GM12878 (cell line): ENCODE results near the gene TAF7L. TPM values are rescaled to one million over a fixed set of nuclear protein-coding genes. Genes with fewer than 3 reads are reported as not detected.
A peak's percentile ranks its signal among the peaks of the same experiment; 100 is the strongest.

Source experiments
- ATAC-seq: fragments of 200-7000 bp; cut with Tn5 transposase; 3 replicates; pipeline ENCODE4 v1.9.1; 2020; ENCODE audit warnings: mild to moderate bottlenecking, moderate library complexity
- BruUV-seq: library from RNA; stranded (reverse); fragments of 400-500 nt; replicated peaks from 2 replicates; lab custom pipeline; 2021; lab: Mats Ljungman, UMichigan
- CTCF ChIA-PET: fragments of 300-600 bp; sonication (Branson Sonifier 250); formaldehyde crosslinking; extraction: SDS; loops from one replicate; lab custom pipeline; 2021; ENCODE audit warnings: inconsistent platforms; lab: Yijun Ruan, JAX
- POLR2A ChIA-PET: fragments of 350-600 bp; formaldehyde crosslinking; extraction: SDS; loops from one replicate; lab custom pipeline; 2021; ENCODE audit warnings: inconsistent platforms; lab: Charles Lee
- RAD21 ChIA-PET: fragments of 300-600 bp; sonication (Branson Sonifier 250); formaldehyde crosslinking; loops from one replicate; lab custom pipeline; 2023; ENCODE audit warnings: antibody characterized with exemption; ENCODE audit not compliant: unreplicated experiment; lab: Charles Lee
- SMC1A ChIA-PET: fragments of 300-600 bp; sonication (Branson Sonifier 250); formaldehyde crosslinking; loops from one replicate; lab custom pipeline; 2023; ENCODE audit not compliant: unreplicated experiment, uncharacterized antibody; lab: Charles Lee
- DNase-seq: peaks from one replicate; pipeline ENCODE4 v3.0.0-alpha.2; 2011; ENCODE audit warnings: low read depth, low spot score
- FAIRE-seq: peaks from 3 replicates; lab custom pipeline; 2011; peaks lifted over from hg19 to GRCh38; lab: Jason Lieb, UNC
- H2AFZ ChIP-seq: 2 replicates; pipeline ENCODE4 v1.6.0; 2011; ENCODE audit warnings: low read depth, low read length, control low read depth; ENCODE audit not compliant: control insufficient read depth
- H3K27ac ChIP-seq: 2 replicates; pipeline ENCODE4 v1.5.1; 2011; ENCODE audit warnings: control low read depth; ENCODE audit not compliant: control insufficient read depth, insufficient read depth
- H3K27me3 ChIP-seq, 2 experiments: replicated peaks in 1 of 2; 2 replicates each; pipeline versions ENCODE4 v1.6.0 to v1.6.1; 2011; ENCODE audit warnings: low read length in 1 of 2; ENCODE audit not compliant: control insufficient read depth in 2 of 2, insufficient read depth in 2 of 2
- H3K36me3 ChIP-seq, 2 experiments: 2 replicates each; pipeline ENCODE4 v1.5.1; 2011; ENCODE audit warnings: low read length in 1 of 2; ENCODE audit not compliant: control insufficient read depth in 2 of 2, insufficient read depth in 2 of 2
- H3K4me1 ChIP-seq: 2 replicates; pipeline ENCODE4 v1.6.1; 2011; ENCODE audit warnings: mild to moderate bottlenecking, low read length, moderate library complexity, mixed read lengths; ENCODE audit not compliant: control insufficient read depth, insufficient read depth
- H3K4me2 ChIP-seq: 2 replicates; pipeline ENCODE4 v1.6.0; 2011; ENCODE audit warnings: control low read depth; ENCODE audit not compliant: control insufficient read depth, insufficient read depth
- H3K4me3 ChIP-seq: fragments of 200-600 bp; sonication (generic); 2 replicates; pipeline ENCODE4 v1.5.1; 2016
- H3K79me2 ChIP-seq: 2 replicates; pipeline ENCODE4 v1.6.0; 2011; ENCODE audit warnings: low read length; ENCODE audit not compliant: control insufficient read depth, insufficient read depth
- H3K9ac ChIP-seq: 2 replicates; pipeline ENCODE4 v1.8.0; 2011; ENCODE audit warnings: low read length, control low read depth, mixed read lengths; ENCODE audit not compliant: control insufficient read depth, insufficient read depth
- H3K9me3 ChIP-seq: replicated peaks from 3 replicates; pipeline ENCODE4 v1.5.1; 2011; ENCODE audit warnings: mild to moderate bottlenecking, low read length; ENCODE audit not compliant: control insufficient read depth, insufficient read depth
- H4K20me1 ChIP-seq: 2 replicates; pipeline ENCODE4 v1.6.0; 2011; ENCODE audit not compliant: control insufficient read depth, insufficient read depth
- CTCF ChIP-seq, 3 experiments: IDR thresholded peaks in 2 of 3; conservative IDR thresholded peaks in 1 of 3; 2 replicates each; pipeline ENCODE4 v1.5.1; 2011; ENCODE audit warnings: low read depth in 3 of 3, low read length in 3 of 3, mild to moderate bottlenecking in 3 of 3, control low read depth in 2 of 3, moderate library complexity in 2 of 3, inconsistent platforms in 1 of 3, mixed read lengths in 1 of 3; ENCODE audit not compliant: control insufficient read depth in 2 of 3, insufficient read depth in 1 of 3; ENCODE audit errors: extremely low read depth in 1 of 3
- RAD21 ChIP-seq: IDR thresholded peaks from 2 replicates; pipeline ENCODE4 v1.6.1; 2011; ENCODE audit warnings: mild to moderate bottlenecking, low read depth, low read length, moderate library complexity; ENCODE audit not compliant: insufficient read depth
- SMC3 ChIP-seq: IDR thresholded peaks from 2 replicates; pipeline ENCODE4 v1.6.1; 2011; ENCODE audit warnings: low read length, improper control_type of control experiment, borderline replicate concordance
- ZNF24 ChIP-seq: fragments of 450-650 bp; IDR thresholded peaks from 2 replicates; pipeline ENCODE4 v1.6.1; 2017; ENCODE audit warnings: antibody characterized with exemption, mild to moderate bottlenecking
- WGBS: methylation state at CpG from one replicate; pipeline ENCODE4 v1.1.6; 2016; ENCODE audit warnings: low lambda C conversion rate; ENCODE audit not compliant: insufficient replicate concordance, insufficient coverage; ENCODE audit errors: missing lambda C conversion rate; 5-methylcytosine and 5-hydroxymethylcytosine counted together
- in situ Hi-C: fragments of 300-500 bp; cut with MboI; formaldehyde crosslinking; loops from 9 replicates; pipeline ENCODE4 v1.14.3; 2018; ENCODE audit warnings: mixed read lengths
- intact Hi-C: fragments of 100-400 bp; cut with micrococcal nuclease; formaldehyde crosslinking; loops from one replicate; pipeline ENCODE4 v1.14.2; 2022; ENCODE audit not compliant: unreplicated experiment
- polyA plus RNA-seq, 11 experiments: library from polyadenylated mRNA; depleted of rRNA in 4 of 11; unstranded in 6 of 11; stranded (reverse) in 5 of 11; fragments of >200 nt; fragmentation: Nextera tagmentation in 4 of 11; fragmentation: Illumina TruSeq in 1 of 11; extraction: Ambion mirVana in 4 of 11; extraction: Trizol in 1 of 11; gene quantifications; 1 replicate in 1 of 11; 2 replicates in 10 of 11; pipeline versions ENCODE4 v1.2.1 to v1.2.3, GENCODE V29; 2011 to 2016; ENCODE audit warnings: inconsistent platforms in 2 of 11, missing spikeins in 2 of 11, low read depth in 1 of 11
- total RNA-seq, 4 experiments: library from RNA; depleted of rRNA in 3 of 4; stranded (reverse); fragments of >200 nt in 3 of 4; fragmentation: Illumina TruSeq in 1 of 4; extraction: Trizol in 1 of 4; gene quantifications; 2 replicates each; pipeline versions ENCODE4 v1.2.1 to v1.2.3, GENCODE V29; 2013 to 2021

The TAF7L gene
- total and polyA plus RNA-seq, 10 of the 15 experiments (the other 5 are each of a cell fraction or from before 2014, with no cell fraction given), result 0.05 to 0.11 (median 0.08) TPM; not detected in 6

- H3K27me3 ChIP-seq, result no peaks in the 10 kb centered on the region
- no peaks in the 10 kb centered on the region for H4K20me1 ChIP-seq
- H3K4me1 ChIP-seq, result no peaks in the 10 kb centered on the region
- intact Hi-C loops (loop anchor here (2.0 to 5.0 kb wide), 2 partner anchors 393 to 600 kb away; no protein-coding TSS in a partner anchor), in situ Hi-C loops (loop anchor here (10.0 kb wide), 1 partner anchor 393 kb away; no protein-coding TSS in a partner anchor)
- H3K9ac ChIP-seq, result no peak overlapping the region
- DNase-seq, result peak; percentile 3
- H3K9me3 ChIP-seq, result no peaks in the 10 kb centered on the region; the same call in 2 of the 3 replicates
- H3K4me2 ChIP-seq, result no peak overlapping the region
- SMC1A ChIA-PET, result interaction anchor here (0.6 to 1.3 kb wide), 4 partner anchors 390 to 758 kb away, joined by 3 to 4 read pairs (median 3); no protein-coding TSS in a partner anchor
- WGBS, result 2% methylated on average over 2 of the region's 2 CpGs
- FAIRE-seq, result peak; percentile 61
- no peak overlapping the region for H3K27ac ChIP-seq
- H2AFZ ChIP-seq, result no peak overlapping the region
- H3K36me3 ChIP-seq, result no peaks in the 10 kb centered on the region
- POLR2A ChIA-PET, result no interaction called here
- H3K79me2 ChIP-seq, result no peaks in the 10 kb centered on the region
- TF ChIP-seq RAD21, result peak; percentile 62
- peak; percentile 55 to 58 (median 57); a peak in 5 of 6 replicates for TF ChIP-seq CTCF (IDR thresholded peaks at IDR 0.05 in 2 of 3, conservative IDR thresholded peaks at IDR 0.05 in 1 of 3; ENCODE audit: control insufficient read depth in 2 of 3, extremely low read depth in 1 of 3, insufficient read depth in 1 of 3, low read depth in 3 of 3, low read length in 3 of 3)
- TF ChIP-seq ZNF24, result no peak
- TF ChIP-seq SMC3, result peak; percentile 66
- ATAC-seq, result peak; percentile 80
- no peak overlapping the region for H3K4me3 ChIP-seq
- CTCF ChIA-PET, result interaction anchor here (0.9 to 1.6 kb wide), 8 partner anchors 9 to 389 kb away, joined by 3 to 11 read pairs (median 3); no protein-coding TSS in a partner anchor
- RAD21 ChIA-PET, result interaction anchor here (0.6 kb wide), 1 partner anchor 390 kb away, joined by 3 read pairs; no protein-coding TSS in a partner anchor
- BruUV-seq, result no TSS peak
Measured at GRCh38 chrX:101287402-101287801, 3.7 kb downstream of the TAF7L start.
